GM12892 (cell line): ENCODE data around the gene TBCEL.
"Not testable (repeated sequence)": the region's sequence is repeated elsewhere in the genome, so short reads cannot be mapped to it uniquely, and the experiment has no call there.

ENCODE experiments used
- DNase-seq: peaks from one replicate; pipeline ENCODE4 v3.0.0; 2011; ENCODE audit not compliant: insufficient read length
- FAIRE-seq: peaks from 2 replicates; lab custom pipeline; 2011; peaks lifted over from hg19 to GRCh38; lab: Jason Lieb, UNC
- POLR2A ChIP-seq: IDR thresholded peaks from 2 replicates; pipeline ENCODE4 v1.6.1; 2011; ENCODE audit warnings: low read depth, low read length, control low read depth
- POLR2AphosphoS5 ChIP-seq: IDR thresholded peaks from 2 replicates; pipeline ENCODE4 v1.6.1; 2011; ENCODE audit warnings: low read depth, low read length, control low read depth
- TAF1 ChIP-seq: IDR thresholded peaks from 2 replicates; pipeline ENCODE4 v1.6.1; 2011; ENCODE audit warnings: low read depth, mild to moderate bottlenecking, control low read depth, low read length, borderline replicate concordance

The TBCEL gene

DNA sequence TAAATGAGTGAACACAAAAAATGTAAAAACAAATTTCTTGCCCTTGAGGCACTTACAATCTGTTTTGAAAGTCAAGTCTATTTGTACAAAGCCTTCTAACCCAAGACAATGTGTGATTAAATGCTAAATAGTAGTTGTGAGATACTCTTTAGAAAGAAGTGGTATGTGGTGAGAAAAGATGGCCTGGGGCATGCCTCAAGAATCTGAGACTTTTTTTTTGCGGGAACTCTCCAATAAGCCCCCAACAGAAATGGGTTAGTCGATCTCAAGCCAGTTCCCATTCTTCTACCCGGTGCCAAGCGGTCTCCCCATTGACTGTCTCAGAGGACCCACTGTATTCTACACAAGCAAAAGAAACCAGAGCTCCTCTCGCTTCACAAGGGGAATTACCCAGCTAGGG lies 26.9 kb upstream of the TBCEL start:
- FAIRE-seq (no peak), DNase-seq (no peak)
- no peak for TF ChIP-seq POLR2AphosphoS5
- no peak for TF ChIP-seq POLR2A
- TF ChIP-seq TAF1 = no peak

DNA sequence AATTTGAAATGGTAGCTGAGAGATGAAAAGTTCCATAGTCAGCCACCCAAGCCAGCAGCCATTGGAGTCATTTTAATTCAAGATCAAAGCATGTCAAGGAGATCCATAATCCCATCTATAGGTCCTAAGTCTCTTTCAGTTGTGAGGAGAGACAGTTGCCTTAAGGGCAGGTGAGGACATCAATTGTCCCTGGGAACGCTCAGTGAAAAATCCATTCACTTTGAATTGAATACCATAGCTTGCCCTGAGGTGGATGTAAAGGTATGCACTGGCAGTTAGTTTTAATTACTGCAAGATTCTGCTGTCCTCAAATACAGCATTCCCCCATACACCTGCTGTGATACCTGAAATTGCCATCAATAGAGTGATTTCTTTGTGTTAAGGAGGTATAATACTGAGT lies 25.3 kb upstream of the TBCEL start:
- FAIRE-seq (no peak), DNase-seq (no peak)
- TF ChIP-seq TAF1 (no peak), POLR2A (no peak), POLR2AphosphoS5 (no peak)

- DNase-seq (no peak), FAIRE-seq (no peak)
- no peak for TF ChIP-seq POLR2AphosphoS5
- TF ChIP-seq POLR2A = no peak
- no peak for TF ChIP-seq TAF1
Measured at GRCh38 chr11:121004206-121004840, 19.6 kb upstream of the TBCEL start.

GRCh38 chr11:121006922-121007321 lies 17.0 kb upstream of the TBCEL start:
- DNase-seq = no peak
- TF ChIP-seq POLR2AphosphoS5 = no peak
- FAIRE-seq = no peak

- no peak for FAIRE-seq
- no peak for DNase-seq
- TF ChIP-seq POLR2A = no peak
- no peak for TF ChIP-seq POLR2AphosphoS5
- TF ChIP-seq TAF1 = no peak
Measured at GRCh38 chr11:121008551-121008950, 15.4 kb upstream of the TBCEL start.

DNA sequence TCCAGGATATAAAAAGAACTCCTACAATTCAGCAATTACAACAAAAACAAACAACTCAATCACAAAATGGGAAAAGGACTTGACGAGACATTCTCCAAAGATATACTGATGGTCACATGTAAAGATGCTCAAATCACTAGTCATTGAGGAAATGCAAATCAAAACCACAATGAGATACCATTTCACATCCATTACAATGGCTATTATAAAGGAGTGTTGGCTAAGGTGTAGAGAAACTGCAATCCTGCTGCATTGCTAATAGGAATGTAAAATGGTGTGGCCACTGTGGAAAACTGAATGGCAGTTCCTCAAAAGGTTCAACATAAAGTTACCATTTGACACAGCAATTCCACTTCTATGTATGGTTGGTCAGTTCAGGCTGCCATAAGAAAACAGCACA lies 11.8 kb upstream of the TBCEL start:
- no peak for DNase-seq
- TF ChIP-seq POLR2AphosphoS5 (no peak), POLR2A (no peak), TAF1 (no peak)
- FAIRE-seq = peak; percentile 74

- no peak for FAIRE-seq
- TF ChIP-seq TAF1 (no peak), POLR2A (no peak), POLR2AphosphoS5 (no peak)
- DNase-seq = no peak
Measured at GRCh38 chr11:121018746-121019145, 5.2 kb upstream of the TBCEL start.

- FAIRE-seq, DNase-seq: not testable (repeated sequence)
Measured at GRCh38 chr11:121021718-121022117, 2.2 kb upstream of the TBCEL start.

GRCh38 chr11:121024989-121025388 lies 1.1 kb downstream of the TBCEL start:
- peak; percentile 91 for FAIRE-seq
- DNase-seq = peak; percentile 2
- TF ChIP-seq POLR2AphosphoS5 (no peak), TAF1 (no peak), POLR2A (no peak)

DNA sequence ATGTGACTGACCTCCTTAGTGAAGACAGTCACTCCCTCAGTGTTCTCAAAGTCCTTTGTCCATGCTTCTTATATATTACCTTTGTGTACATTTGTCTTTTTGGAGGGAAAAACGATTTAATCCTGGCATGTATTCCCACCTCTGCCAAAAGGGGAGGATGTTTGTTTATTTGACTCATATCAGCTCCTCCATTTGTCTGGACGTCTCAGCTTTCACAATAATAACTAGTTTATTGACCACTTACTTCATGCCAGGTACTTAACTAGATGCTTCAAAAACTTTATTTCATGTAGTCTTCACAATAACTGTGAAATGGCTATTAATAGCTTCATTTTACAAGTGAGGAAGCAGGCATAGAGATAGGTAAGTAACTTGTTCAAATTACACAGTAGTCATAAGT lies 5.3 kb downstream of the TBCEL start:
- FAIRE-seq = no peak
- TF ChIP-seq TAF1 = no peak
- no peak for TF ChIP-seq POLR2A
- no peak for TF ChIP-seq POLR2AphosphoS5
- no peak for DNase-seq

- no peak for DNase-seq
- TF ChIP-seq POLR2AphosphoS5 = no peak
- no peak for TF ChIP-seq TAF1
- no peak for TF ChIP-seq POLR2A
- FAIRE-seq = no peak
Measured at GRCh38 chr11:121029813-121030445, 6.0 kb downstream of the TBCEL start.

GRCh38 chr11:121031167-121031566 lies 7.3 kb downstream of the TBCEL start:
- DNase-seq (no peak), FAIRE-seq (no peak)
- TF ChIP-seq TAF1 (no peak), POLR2A (no peak), POLR2AphosphoS5 (no peak)

GRCh38 chr11:121031648-121032047 lies 7.7 kb downstream of the TBCEL start:
- peak; percentile 56 for FAIRE-seq

GRCh38 chr11:121032546-121032945 lies 8.6 kb downstream of the TBCEL start:
- DNase-seq (no peak), FAIRE-seq (peak; percentile 42)
- TF ChIP-seq POLR2AphosphoS5 (no peak), TAF1 (no peak), POLR2A (no peak)

More at GRCh38 chr11:121031648-121032047, 7.7 kb downstream of the TBCEL start:
- DNase-seq = not testable (repeated sequence)
